Activated CD8-positive, alpha-beta memory T cell treated with anti-CD3 and anti-CD28 coated beads, Interleukin-2, amount 50 U/mL, for 1 hour (primary cell): ENCODE measurements around the gene KRTAP10-10.
"Not testable (repeated sequence)": the region's sequence is repeated elsewhere in the genome, so short reads cannot be mapped to it uniquely, and the experiment has no call there.

ENCODE experiments used
- DNase-seq: peaks from one replicate; pipeline ENCODE4 v3.0.0-alpha.2; 2020; ENCODE audit errors: extremely low read depth

The KRTAP10-10 gene

DNA sequence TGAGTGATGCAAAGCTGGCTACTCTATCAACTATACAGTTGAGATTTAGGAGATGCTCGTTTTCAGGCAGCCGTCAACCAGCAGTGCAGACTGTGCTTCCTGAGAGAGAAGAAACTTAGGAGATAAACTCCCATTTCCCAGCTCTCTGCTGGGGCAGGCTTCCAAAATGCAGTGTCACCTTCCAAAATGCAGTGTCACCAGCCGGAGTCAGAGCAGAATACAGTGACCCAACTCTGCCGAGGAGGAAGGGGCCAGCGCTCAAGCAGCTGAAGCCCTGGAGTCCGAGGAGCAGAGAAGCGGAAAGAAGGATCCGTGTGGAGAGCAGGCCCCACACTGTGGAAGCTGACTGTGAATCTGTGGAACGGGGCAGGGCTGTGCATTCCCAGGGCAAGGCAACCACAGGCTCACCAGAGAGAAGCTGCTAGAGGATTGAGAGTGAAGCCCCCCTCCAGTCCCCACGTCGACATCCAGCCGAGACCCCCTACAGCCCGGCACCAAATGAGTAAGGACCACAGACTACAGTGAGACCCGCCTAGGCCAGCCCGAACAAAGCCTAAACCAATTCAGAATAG, 45.5 kb downstream of the KRTAP10-10 start:
- no peak for DNase-seq

DNA sequence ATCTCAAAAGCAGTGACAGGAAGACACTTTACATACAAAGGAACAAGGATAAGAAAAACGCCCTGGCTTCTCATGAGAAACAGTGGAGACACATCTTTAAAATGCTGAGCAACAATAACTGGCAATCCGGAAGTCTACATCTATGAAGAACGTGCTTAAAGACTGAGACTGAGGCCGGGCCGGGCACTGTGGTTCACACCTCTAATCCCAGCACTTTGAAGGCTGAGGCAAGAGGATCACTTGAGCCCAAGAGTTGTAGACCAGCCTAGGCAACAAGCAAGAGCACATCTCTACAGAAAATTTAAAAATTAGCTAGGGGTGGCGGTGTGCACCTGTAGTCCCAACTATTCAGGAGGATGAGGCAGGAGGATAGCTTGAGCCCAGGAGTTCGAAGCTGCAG, 46.9 kb downstream of the KRTAP10-10 start:
- no peak for DNase-seq

DNA sequence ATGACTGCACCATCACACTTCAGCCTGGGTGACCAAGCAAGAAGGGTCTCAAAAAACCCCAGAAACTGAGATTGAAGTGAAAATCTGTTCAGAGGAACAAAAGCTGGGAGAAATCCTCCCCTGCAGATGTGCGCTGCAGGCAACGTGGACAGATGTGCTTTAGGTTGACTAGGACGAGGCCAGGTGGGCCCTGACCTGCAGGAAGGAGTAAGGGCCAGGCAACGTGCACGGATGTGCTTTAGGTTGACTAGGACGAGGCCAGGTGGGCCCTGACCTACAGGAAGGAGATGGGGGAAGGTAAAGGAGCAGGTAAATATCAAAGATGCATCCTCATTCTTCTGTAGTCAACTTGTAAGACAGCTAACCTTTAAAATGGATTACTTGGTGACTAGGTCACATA, 47.3 kb downstream of the KRTAP10-10 start:
- no peak for DNase-seq

DNA sequence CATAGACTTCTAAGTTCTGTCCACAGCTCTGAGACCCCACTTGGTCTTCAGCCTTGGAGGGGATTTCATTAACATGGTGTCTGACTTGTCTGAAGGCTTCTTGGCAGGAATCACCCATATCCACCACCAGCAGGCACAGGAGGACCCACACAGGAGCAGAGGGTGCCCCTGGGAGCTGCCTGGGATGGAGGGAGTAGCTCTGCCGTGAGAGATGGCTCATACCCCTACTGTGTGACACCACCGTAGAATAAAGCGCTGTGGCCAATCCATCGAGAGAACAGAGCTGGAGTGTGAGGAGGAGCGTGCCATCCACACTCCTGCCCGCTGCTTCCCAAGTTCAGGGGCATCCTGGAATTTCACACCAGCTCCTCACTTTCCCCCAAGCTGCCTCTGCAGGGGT, 47.9 kb downstream of the KRTAP10-10 start:
- DNase-seq: not testable (repeated sequence)

DNA sequence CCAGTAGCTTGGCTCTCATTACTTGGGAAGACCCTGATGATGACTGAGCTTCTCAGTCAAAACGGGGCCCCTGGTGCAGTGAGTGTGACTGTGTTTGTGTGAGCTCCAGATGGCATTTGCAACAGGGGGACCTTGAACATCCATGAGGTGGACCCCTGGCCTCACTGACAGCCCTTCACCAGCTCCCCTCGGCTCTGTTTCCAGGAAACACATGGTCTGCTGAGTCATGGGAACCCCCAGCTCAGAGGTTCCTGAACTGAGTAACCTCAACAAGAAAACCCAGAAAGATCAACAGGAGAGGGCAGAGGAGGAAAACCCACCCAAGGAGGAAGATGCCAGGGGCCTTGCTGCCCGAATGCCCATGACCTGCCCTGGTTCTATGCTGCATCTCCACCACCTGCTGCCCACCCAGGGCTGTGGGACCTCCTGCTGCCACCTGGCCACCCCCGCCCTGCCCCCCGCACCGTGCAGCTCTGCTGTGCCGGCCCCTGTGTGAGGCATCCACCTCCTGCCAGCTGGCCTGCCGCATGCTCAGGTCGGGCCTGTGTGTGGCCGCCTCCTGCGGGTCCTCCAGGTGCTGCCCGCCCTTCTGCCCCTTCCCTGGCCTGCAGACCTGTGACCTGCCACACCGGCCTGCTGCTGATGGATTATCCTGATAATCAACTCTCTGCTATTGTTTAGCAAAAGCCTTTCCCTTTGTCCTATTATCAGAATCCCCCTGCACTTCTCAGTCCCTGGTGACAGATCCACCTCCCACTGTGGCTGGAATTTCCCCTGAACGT, 49.0 kb downstream of the KRTAP10-10 start:
- no peak for DNase-seq

DNA sequence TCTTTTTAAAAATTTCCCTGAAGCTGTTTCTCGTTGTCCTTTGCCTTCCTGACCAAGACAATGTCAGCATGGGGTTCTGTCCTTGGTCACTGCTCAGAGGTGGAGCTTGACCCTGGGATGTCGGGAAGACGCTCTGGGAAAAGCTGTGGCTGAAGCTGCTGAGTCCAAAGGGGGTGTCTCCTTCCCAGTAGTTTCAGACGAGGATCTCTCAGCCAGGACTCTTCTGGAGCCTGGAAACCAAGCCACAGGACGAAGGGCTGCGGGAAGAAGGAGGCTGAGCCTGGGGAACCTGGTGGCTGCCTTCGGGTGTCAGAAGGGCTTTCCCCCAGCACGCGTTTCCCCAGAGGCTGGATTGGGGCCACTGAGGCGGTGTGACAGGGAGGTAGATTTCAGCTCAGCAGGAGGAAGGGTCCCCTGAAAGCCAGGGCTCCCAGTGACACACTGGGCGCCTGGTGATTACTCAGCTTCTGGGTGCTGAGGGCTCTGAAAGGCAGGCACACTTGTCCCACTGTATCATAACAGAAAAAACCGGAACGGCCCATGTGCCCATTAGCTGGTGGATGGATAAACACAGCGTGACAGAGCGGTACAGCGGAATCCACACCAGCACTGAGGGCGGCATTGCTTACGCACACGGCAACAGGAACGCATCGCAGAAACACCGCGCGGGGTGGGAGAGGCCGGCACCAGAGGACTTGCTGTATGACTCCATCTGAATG, 49.8 kb downstream of the KRTAP10-10 start:
- DNase-seq: no peak

DNA sequence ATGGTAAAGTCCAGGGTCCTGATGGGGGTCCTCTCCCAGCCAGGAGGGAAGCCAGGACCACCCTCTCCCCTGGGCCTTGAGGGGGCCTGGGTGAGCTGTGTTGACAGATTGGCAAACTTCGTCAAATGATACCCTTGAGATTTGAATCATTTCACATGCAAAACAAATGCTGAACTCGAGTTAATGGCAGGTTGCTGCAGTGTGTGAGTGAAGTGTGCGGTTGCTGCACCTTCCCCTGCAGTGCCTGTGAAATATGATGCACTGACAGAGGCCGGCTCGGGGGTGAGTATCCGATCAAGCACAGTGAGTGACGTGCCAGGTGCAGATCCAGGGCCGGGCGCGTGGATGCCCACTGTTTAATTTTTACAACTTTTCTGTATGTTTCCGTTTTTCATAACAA, 50.5 kb downstream of the KRTAP10-10 start:
- no peak for DNase-seq
